ENCODE measurements around the gene CDK19. TPM values are rescaled to one million over a fixed set of nuclear protein-coding genes. Genes with fewer than 3 reads are reported as not detected.

CDK19 gene
- total and polyA plus RNA-seq, 2 experiments from 2014 or later = 7.7 to 10.1 TPM

DNA sequence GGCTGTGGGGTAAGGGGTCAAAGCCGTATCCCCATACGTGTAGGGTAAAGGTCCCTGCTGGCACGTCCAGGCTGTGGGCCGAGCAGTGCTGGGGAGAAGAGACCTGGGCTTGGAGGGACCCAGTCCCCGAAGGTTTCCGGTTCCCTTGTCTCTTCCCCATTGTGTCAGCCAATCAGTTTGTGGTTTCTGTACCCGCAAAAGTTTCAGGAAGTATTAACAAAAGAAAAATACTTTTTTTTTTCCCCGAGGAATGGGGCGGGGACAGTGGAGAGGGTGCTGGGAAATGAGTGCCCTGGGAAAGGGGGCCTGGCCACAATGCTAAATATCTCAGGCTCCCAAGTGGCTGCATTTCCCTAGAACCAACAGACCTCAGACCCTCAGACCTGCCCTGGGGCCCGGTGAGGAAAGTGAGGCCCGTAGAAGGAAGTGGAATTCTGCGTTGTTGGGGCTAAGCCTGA lies 44.1 kb upstream of the CDK19 start (continued):
- TF ChIP-seq, protein P1, sequence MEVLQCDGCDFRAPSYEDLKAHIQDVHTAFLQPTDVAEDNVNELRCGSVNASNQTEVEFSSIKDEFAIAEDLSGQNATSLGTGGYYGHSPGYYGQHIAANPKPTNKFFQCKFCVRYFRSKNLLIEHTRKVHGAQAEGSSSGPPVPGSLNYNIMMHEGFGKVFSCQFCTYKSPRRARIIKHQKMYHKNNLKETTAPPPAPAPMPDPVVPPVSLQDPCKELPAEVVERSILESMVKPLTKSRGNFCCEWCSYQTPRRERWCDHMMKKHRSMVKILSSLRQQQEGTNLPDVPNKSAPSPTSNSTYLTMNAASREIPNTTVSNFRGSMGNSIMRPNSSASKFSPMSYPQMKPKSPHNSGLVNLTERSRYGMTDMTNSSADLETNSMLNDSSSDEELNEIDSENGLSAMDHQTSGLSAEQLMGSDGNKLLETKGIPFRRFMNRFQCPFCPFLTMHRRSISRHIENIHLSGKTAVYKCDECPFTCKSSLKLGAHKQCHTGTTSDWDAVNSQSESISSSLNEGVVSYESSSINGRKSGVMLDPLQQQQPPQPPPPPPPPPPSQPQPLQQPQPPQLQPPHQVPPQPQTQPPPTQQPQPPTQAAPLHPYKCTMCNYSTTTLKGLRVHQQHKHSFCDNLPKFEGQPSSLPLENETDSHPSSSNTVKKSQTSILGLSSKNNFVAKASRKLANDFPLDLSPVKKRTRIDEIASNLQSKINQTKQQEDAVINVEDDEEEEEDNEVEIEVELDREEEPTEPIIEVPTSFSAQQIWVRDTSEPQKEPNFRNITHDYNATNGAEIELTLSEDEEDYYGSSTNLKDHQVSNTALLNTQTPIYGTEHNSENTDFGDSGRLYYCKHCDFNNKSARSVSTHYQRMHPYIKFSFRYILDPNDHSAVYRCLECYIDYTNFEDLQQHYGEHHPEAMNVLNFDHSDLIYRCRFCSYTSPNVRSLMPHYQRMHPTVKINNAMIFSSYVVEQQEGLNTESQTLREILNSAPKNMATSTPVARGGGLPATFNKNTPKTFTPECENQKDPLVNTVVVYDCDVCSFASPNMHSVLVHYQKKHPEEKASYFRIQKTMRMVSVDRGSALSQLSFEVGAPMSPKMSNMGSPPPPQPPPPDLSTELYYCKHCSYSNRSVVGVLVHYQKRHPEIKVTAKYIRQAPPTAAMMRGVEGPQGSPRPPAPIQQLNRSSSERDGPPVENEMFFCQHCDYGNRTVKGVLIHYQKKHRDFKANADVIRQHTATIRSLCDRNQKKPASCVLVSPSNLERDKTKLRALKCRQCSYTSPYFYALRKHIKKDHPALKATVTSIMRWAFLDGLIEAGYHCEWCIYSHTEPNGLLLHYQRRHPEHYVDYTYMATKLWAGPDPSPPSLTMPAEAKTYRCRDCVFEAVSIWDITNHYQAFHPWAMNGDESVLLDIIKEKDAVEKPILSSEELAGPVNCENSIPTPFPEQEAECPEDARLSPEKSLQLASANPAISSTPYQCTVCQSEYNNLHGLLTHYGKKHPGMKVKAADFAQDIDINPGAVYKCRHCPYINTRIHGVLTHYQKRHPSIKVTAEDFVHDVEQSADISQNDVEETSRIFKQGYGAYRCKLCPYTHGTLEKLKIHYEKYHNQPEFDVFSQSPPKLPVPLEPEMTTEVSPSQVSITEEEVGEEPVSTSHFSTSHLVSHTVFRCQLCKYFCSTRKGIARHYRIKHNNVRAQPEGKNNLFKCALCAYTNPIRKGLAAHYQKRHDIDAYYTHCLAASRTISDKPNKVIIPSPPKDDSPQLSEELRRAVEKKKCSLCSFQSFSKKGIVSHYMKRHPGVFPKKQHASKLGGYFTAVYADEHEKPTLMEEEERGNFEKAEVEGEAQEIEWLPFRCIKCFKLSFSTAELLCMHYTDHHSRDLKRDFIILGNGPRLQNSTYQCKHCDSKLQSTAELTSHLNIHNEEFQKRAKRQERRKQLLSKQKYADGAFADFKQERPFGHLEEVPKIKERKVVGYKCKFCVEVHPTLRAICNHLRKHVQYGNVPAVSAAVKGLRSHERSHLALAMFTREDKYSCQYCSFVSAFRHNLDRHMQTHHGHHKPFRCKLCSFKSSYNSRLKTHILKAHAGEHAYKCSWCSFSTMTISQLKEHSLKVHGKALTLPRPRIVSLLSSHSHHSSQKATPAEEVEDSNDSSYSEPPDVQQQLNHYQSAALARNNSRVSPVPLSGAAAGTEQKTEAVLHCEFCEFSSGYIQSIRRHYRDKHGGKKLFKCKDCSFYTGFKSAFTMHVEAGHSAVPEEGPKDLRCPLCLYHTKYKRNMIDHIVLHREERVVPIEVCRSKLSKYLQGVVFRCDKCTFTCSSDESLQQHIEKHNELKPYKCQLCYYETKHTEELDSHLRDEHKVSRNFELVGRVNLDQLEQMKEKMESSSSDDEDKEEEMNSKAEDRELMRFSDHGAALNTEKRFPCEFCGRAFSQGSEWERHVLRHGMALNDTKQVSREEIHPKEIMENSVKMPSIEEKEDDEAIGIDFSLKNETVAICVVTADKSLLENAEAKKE (CRISPR knock-in tag; IDR thresholded peaks at IDR 0.05) = no peak
- TF ChIP-seq STAT1 (IDR thresholded peaks at IDR 0.05; ENCODE audit: unreplicated experiment) (no peak), EZH2phosphoT487 (IDR thresholded peaks at IDR 0.05; ENCODE audit: unreplicated experiment) (no peak), NANOG (IDR thresholded peaks at IDR 0.05; ENCODE audit: borderline replicate concordance) (no peak), EZH2 (IDR thresholded peaks at IDR 0.05; ENCODE audit: low read depth, unreplicated experiment) (no peak), ZNF114 (CRISPR knock-in tag; IDR thresholded peaks at IDR 0.05) (no peak), ZNF331 (CRISPR knock-in tag; IDR thresholded peaks at IDR 0.05; ENCODE audit: low read depth) (no peak)
- TF ChIP-seq, protein P2, sequence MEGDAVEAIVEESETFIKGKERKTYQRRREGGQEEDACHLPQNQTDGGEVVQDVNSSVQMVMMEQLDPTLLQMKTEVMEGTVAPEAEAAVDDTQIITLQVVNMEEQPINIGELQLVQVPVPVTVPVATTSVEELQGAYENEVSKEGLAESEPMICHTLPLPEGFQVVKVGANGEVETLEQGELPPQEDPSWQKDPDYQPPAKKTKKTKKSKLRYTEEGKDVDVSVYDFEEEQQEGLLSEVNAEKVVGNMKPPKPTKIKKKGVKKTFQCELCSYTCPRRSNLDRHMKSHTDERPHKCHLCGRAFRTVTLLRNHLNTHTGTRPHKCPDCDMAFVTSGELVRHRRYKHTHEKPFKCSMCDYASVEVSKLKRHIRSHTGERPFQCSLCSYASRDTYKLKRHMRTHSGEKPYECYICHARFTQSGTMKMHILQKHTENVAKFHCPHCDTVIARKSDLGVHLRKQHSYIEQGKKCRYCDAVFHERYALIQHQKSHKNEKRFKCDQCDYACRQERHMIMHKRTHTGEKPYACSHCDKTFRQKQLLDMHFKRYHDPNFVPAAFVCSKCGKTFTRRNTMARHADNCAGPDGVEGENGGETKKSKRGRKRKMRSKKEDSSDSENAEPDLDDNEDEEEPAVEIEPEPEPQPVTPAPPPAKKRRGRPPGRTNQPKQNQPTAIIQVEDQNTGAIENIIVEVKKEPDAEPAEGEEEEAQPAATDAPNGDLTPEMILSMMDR (conservative IDR thresholded peaks at IDR 0.05; ENCODE audit: low read depth in 2 of 2) = no peak
- TF ChIP-seq, protein P3, sequence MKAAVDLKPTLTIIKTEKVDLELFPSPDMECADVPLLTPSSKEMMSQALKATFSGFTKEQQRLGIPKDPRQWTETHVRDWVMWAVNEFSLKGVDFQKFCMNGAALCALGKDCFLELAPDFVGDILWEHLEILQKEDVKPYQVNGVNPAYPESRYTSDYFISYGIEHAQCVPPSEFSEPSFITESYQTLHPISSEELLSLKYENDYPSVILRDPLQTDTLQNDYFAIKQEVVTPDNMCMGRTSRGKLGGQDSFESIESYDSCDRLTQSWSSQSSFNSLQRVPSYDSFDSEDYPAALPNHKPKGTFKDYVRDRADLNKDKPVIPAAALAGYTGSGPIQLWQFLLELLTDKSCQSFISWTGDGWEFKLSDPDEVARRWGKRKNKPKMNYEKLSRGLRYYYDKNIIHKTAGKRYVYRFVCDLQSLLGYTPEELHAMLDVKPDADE (IDR thresholded peaks at IDR 0.05) = no peak
